DND-41 (cell line): ENCODE data around the gene TNS1.

Source experiments
- CTCF ChIP-seq: IDR thresholded peaks from 2 replicates; pipeline ENCODE4 v1.5.1; 2012; ENCODE audit warnings: borderline replicate concordance, low read length, moderate library complexity, mild to moderate bottlenecking; ENCODE audit not compliant: poor library complexity, severe bottlenecking; ENCODE audit errors: extremely low read depth
- EZH2 ChIP-seq: IDR thresholded peaks from 3 replicates; pipeline ENCODE4 v1.6.1; 2012; ENCODE audit warnings: borderline replicate concordance, low read depth, mild to moderate bottlenecking, moderate library complexity, low read length, inconsistent platforms; ENCODE audit not compliant: severe bottlenecking

GRCh38 chr2:218003281-218003944 lies 618 bp upstream of the TNS1 start:
- TF ChIP-seq CTCF (no peak), EZH2 (no peak)
